SK-N-SH (cell line): ENCODE data around the gene WDR87. TPM values are rescaled to one million over a fixed set of nuclear protein-coding genes. Genes with fewer than 3 reads are reported as not detected.

Source experiments
- CTCF ChIA-PET: fragments of 300-600, 350-600 bp; formaldehyde crosslinking; extraction: SDS; loops from one replicate; lab custom pipeline; 2021; lab: Yijun Ruan, JAX
- POLR2A ChIA-PET: fragments of 350-600 bp; sonication (Branson Sonifier 250); formaldehyde crosslinking; extraction: SDS; loops from one replicate; lab custom pipeline; 2020; ENCODE audit warnings: antibody characterized with exemption, inconsistent platforms; lab: Yijun Ruan, JAX
- DNase-seq: peaks from one replicate; pipeline ENCODE4 v3.0.0; 2012
- H2AFZ ChIP-seq: fragments of 200-600 bp; sonication (generic); 2 replicates; pipeline ENCODE4 v1.8.1; 2016; ENCODE audit warnings: antibody characterized with exemption, mild to moderate bottlenecking, low read depth
- H3F3A ChIP-seq: fragments of 200-600 bp; sonication (generic); replicated peaks from 2 replicates; pipeline ENCODE3; 2016; ENCODE audit warnings: antibody characterized with exemption, mild to moderate bottlenecking; ENCODE audit not compliant: insufficient read depth
- H3K27ac ChIP-seq, 2 experiments: fragments of 200-500 bp in 1 of 2; fragments of 200-600 bp in 1 of 2; sonication (Bioruptor generic) in 1 of 2; sonication (generic), shearing (Covaris generic) in 1 of 2; 2 replicates each; pipeline versions ENCODE4 v1.5.1 to v1.6.1; 2014 to 2016; ENCODE audit warnings: low read depth in 2 of 2, inconsistent platforms in 1 of 2, low read length in 1 of 2, mild to moderate bottlenecking in 1 of 2, mixed read lengths in 1 of 2
- H3K27me3 ChIP-seq: fragments of 200-600 bp; sonication (generic), shearing (Covaris generic); 2 replicates; pipeline ENCODE4 v1.6.1; 2016; ENCODE audit warnings: mixed run types; ENCODE audit not compliant: insufficient read depth
- H3K36me3 ChIP-seq, 2 experiments: fragments of 200-500 bp in 1 of 2; fragments of 200-600 bp in 1 of 2; sonication (Bioruptor generic) in 1 of 2; sonication (generic) in 1 of 2; replicated peaks in 1 of 2; 2 replicates each; pipeline versions ENCODE3 to v1.5.1; 2014 to 2016; ENCODE audit warnings: low read length in 1 of 2, mild to moderate bottlenecking in 1 of 2; ENCODE audit not compliant: insufficient read depth in 2 of 2, control insufficient read depth in 1 of 2
- H3K4me1 ChIP-seq, 2 experiments: fragments of 200-500 bp in 1 of 2; fragments of 200-600 bp in 1 of 2; sonication (Bioruptor generic) in 1 of 2; sonication (generic), shearing (Covaris generic) in 1 of 2; 2 replicates each; pipeline versions ENCODE4 v1.5.1 to v1.6.1; 2014 to 2016; ENCODE audit warnings: low read depth in 1 of 2, low read length in 1 of 2, mixed run types in 1 of 2; ENCODE audit not compliant: insufficient read depth in 2 of 2, control insufficient read depth in 1 of 2
- H3K4me2 ChIP-seq: fragments of 200-600 bp; sonication (generic), shearing (Covaris generic); 2 replicates; pipeline ENCODE4 v1.6.1; 2017; ENCODE audit warnings: mixed run types
- H3K4me3 ChIP-seq, 2 experiments: fragments of 200-500 bp in 1 of 2; fragments of 200-600 bp in 1 of 2; sonication (Bioruptor generic) in 1 of 2; sonication (generic), shearing (Covaris generic) in 1 of 2; 2 replicates each; pipeline versions ENCODE4 v1.5.1 to v1.8.1; 2014 to 2016; ENCODE audit warnings: low read depth in 2 of 2, inconsistent platforms in 1 of 2, low read length in 1 of 2, mild to moderate bottlenecking in 1 of 2, mixed read lengths in 1 of 2, moderate library complexity in 1 of 2
- H3K79me2 ChIP-seq: fragments of 200-600 bp; sonication (generic); 2 replicates; pipeline ENCODE4 v1.8.1; 2017; ENCODE audit warnings: mild to moderate bottlenecking; ENCODE audit not compliant: insufficient read depth
- H3K9ac ChIP-seq: fragments of 200-600 bp; sonication (generic); 2 replicates; pipeline ENCODE4 v1.6.1; 2017; ENCODE audit warnings: mixed run types
- H3K9me2 ChIP-seq: fragments of 200-600 bp; sonication (generic); 2 replicates; pipeline ENCODE4 v1.6.1; 2017; ENCODE audit warnings: mixed run types
- H3K9me3 ChIP-seq: fragments of 200-600 bp; sonication (generic); 2 replicates; pipeline ENCODE4 v1.6.1; 2017; ENCODE audit warnings: mixed run types, mild to moderate bottlenecking, moderate library complexity
- H4K20me1 ChIP-seq: fragments of 200-600 bp; sonication (generic); 2 replicates; pipeline ENCODE4 v1.6.1; 2017; ENCODE audit warnings: mild to moderate bottlenecking, mixed run types; ENCODE audit not compliant: insufficient read depth
- ELF1 ChIP-seq: IDR thresholded peaks from 2 replicates; pipeline ENCODE4 v1.4.0; 2012
- EP300 ChIP-seq, 2 experiments: IDR thresholded peaks; 2 replicates each; pipeline versions ENCODE4 v1.4.0 to v1.6.1; 2012; ENCODE audit warnings: borderline replicate concordance in 1 of 2, low read depth in 1 of 2, low read length in 1 of 2
- FOXJ3 ChIP-seq: sonication (generic); formaldehyde crosslinking; IDR thresholded peaks from 2 replicates; pipeline ENCODE4 v1.5.1; 2020; ENCODE audit warnings: mild to moderate bottlenecking, missing genetic modification reagents
- JUND ChIP-seq: IDR thresholded peaks from 2 replicates; pipeline ENCODE4 v1.4.0; 2012
- MXI1 ChIP-seq: IDR thresholded peaks from 2 replicates; pipeline ENCODE4 v1.6.1; 2012; ENCODE audit warnings: mild to moderate bottlenecking, low read depth, low read length, improper control_type of control experiment
- PBX3 ChIP-seq: IDR thresholded peaks from 2 replicates; pipeline ENCODE4; 2012
- RAD21 ChIP-seq: IDR thresholded peaks from 2 replicates; pipeline ENCODE4 v1.6.1; 2012; ENCODE audit warnings: mild to moderate bottlenecking, low read length
- REST ChIP-seq: IDR thresholded peaks from 2 replicates; pipeline ENCODE4 v1.6.1; 2012; ENCODE audit warnings: mild to moderate bottlenecking, low read depth, low read length, moderate library complexity
- RXRA ChIP-seq: IDR thresholded peaks from 2 replicates; pipeline ENCODE4 v1.4.0; 2012; ENCODE audit warnings: low read depth, mild to moderate bottlenecking, borderline replicate concordance
- SIN3A ChIP-seq: IDR thresholded peaks from 2 replicates; pipeline ENCODE4 v1.6.1; 2012; ENCODE audit warnings: low read depth, mild to moderate bottlenecking, low read length, moderate library complexity, borderline replicate concordance
- TAF1 ChIP-seq: IDR thresholded peaks from 2 replicates; pipeline ENCODE4 v1.6.1; 2012; ENCODE audit warnings: low read depth, mild to moderate bottlenecking, low read length, moderate library complexity, borderline replicate concordance
- USF1 ChIP-seq: IDR thresholded peaks from 2 replicates; pipeline ENCODE4 v1.4.0; 2012; ENCODE audit warnings: low read depth, borderline replicate concordance
- USF2 ChIP-seq: fragments of 150-350 bp; IDR thresholded peaks from 2 replicates; pipeline ENCODE4 v1.6.1; 2017; ENCODE audit warnings: antibody characterized with exemption, low read length, low read depth, borderline replicate concordance
- YY1 ChIP-seq: IDR thresholded peaks from 2 replicates; pipeline ENCODE4 v1.4.0; 2012; ENCODE audit warnings: low read depth, mild to moderate bottlenecking
- WGBS: methylation state at CpG from one replicate; pipeline ENCODE4 v1.1.6; 2017; ENCODE audit warnings: low lambda C conversion rate; 5-methylcytosine and 5-hydroxymethylcytosine counted together
- polyA plus RNA-seq, 3 experiments: library from polyadenylated mRNA; depleted of rRNA; stranded (reverse); fragments of >200 nt; gene quantifications; 2 replicates each; pipeline ENCODE4 v1.2.3, GENCODE V29; 2012

Gene WDR87
- polyA plus RNA-seq, 1 of the 3 experiments (the other 2 are of a cell fraction), result not detected

GRCh38 chr19:37936886-37937285, 30.5 kb upstream of the WDR87 start:
- Histone ChIP-seq H3K27me3 (no peaks in the 10 kb centered on the region), H3K79me2 (peaks cover 99% of the 10 kb centered on the region), H3F3A (peaks cover 20% of the 10 kb centered on the region), H3K36me3 (peaks cover 0 to 22% of the 10 kb centered on the region in 2 experiments), H4K20me1 (peaks cover 23% of the 10 kb centered on the region), H3K9me2 (no peaks in the 10 kb centered on the region), H3K4me3 (no peak overlapping the region), H3K9ac (no peak overlapping the region), H3K4me1 (peaks cover 11 to 15% of the 10 kb centered on the region in 2 experiments; a peak in 2 of 4 replicates), H3K9me3 (peaks cover 6% of the 10 kb centered on the region; the same call in 1 of the 2 replicates), H3K4me2 (no peak overlapping the region), H3K27ac (no peak overlapping the region), H2AFZ (no peak overlapping the region)
- ChIA-PET POLR2A (no interaction called here), CTCF (no interaction called here)
- DNase-seq, result no peak
- 96% methylated on average over 2 of the region's 2 CpGs for WGBS
- no peak for TF ChIP-seq ELF1
- no peak for TF ChIP-seq TAF1
- TF ChIP-seq REST, result no peak
- TF ChIP-seq MXI1, result no peak
- no peak for TF ChIP-seq JUND
- no peak for TF ChIP-seq RAD21
- no peak for TF ChIP-seq FOXJ3 (CRISPR knock-in tag)
- TF ChIP-seq USF1, result no peak
- TF ChIP-seq SIN3A, result no peak
- TF ChIP-seq RXRA, result no peak
- no peak for TF ChIP-seq PBX3
- no peak for TF ChIP-seq USF2
- no peak for TF ChIP-seq YY1
- TF ChIP-seq EP300 (IDR thresholded peaks at IDR 0.05; ENCODE audit: borderline replicate concordance in 1 of 2, low read depth in 1 of 2, low read length in 1 of 2), result no peak
